HEK293 (cell line): ENCODE measurements around the gene SELENOM.
"Not testable (repeated sequence)": the region's sequence is repeated elsewhere in the genome, so short reads cannot be mapped to it uniquely, and the experiment has no call there.

Source experiments
- YY1 ChIP-seq: fragments of 450-650 bp; formaldehyde crosslinking; IDR thresholded peaks from 2 replicates; pipeline ENCODE4 v1.5.1; 2018; ENCODE audit warnings: missing biosample characterization, missing genetic modification characterization
- ZNF121 ChIP-seq: fragments of 450-650 bp; formaldehyde crosslinking; IDR thresholded peaks from 2 replicates; pipeline ENCODE4 v1.5.1; 2016; ENCODE audit warnings: missing biosample characterization, missing genetic modification characterization
- ZNF214 ChIP-seq: fragments of 450-650 bp; formaldehyde crosslinking; IDR thresholded peaks from 2 replicates; pipeline ENCODE4 v1.5.1; 2017; ENCODE audit warnings: missing biosample characterization, mild to moderate bottlenecking, missing genetic modification characterization, borderline replicate concordance
- ZNF350 ChIP-seq: fragments of 450-650 bp; formaldehyde crosslinking; IDR thresholded peaks from 2 replicates; pipeline ENCODE4 v1.5.0; 2017; ENCODE audit warnings: missing biosample characterization, mild to moderate bottlenecking, missing genetic modification characterization
- ZNF624 ChIP-seq: fragments of 450-650 bp; formaldehyde crosslinking; IDR thresholded peaks from 2 replicates; pipeline ENCODE4 v1.5.1; 2017; ENCODE audit warnings: missing biosample characterization, missing genetic modification characterization
- TF ChIP-seq, protein P1 (sequence below): fragments of 450-650 bp; formaldehyde crosslinking; IDR thresholded peaks from 2 replicates; pipeline ENCODE4 v1.5.1; 2016; ENCODE audit warnings: missing biosample characterization, missing genetic modification characterization
- TF ChIP-seq, protein P2 (sequence below): fragments of 450-650 bp; formaldehyde crosslinking; IDR thresholded peaks from 2 replicates; pipeline ENCODE4 v1.5.1; 2017; ENCODE audit warnings: missing biosample characterization, mild to moderate bottlenecking, missing genetic modification characterization, moderate library complexity

DNA sequence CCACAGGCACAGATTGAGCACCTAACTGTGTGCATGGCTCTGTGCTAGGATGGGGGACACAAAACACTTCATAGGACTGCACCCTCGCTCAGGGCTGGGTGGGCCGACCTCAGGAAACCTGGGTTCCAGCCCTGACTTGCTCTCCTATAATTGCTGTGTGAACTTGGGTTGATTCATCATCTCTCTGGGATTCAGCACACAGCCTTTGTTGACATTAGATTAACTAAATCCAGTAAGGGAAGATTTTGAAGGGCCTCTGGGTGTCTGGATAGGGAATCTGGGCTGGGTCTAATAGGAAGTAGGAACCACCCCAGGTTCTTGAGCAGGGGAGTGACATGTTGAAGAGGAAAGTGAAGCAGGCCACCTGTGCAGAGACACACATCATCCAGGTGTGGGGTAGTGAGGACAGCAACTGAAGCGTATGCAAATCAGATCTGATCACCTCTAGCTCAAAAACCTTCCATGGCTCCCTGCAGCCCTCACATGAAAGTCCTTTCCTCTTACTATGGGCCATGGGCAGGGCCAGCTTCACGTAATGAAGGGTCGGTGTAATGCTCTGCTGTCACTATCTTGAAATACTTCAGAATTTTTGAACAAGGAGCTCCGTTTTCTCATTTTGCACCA lies 37.6 kb downstream of the SELENOM start:
- not testable (repeated sequence) for TF ChIP-seq ZNF350, ZNF214, ZNF624, ZNF121, YY1 (tag by site-specific recombination)
- TF ChIP-seq, protein P1, sequence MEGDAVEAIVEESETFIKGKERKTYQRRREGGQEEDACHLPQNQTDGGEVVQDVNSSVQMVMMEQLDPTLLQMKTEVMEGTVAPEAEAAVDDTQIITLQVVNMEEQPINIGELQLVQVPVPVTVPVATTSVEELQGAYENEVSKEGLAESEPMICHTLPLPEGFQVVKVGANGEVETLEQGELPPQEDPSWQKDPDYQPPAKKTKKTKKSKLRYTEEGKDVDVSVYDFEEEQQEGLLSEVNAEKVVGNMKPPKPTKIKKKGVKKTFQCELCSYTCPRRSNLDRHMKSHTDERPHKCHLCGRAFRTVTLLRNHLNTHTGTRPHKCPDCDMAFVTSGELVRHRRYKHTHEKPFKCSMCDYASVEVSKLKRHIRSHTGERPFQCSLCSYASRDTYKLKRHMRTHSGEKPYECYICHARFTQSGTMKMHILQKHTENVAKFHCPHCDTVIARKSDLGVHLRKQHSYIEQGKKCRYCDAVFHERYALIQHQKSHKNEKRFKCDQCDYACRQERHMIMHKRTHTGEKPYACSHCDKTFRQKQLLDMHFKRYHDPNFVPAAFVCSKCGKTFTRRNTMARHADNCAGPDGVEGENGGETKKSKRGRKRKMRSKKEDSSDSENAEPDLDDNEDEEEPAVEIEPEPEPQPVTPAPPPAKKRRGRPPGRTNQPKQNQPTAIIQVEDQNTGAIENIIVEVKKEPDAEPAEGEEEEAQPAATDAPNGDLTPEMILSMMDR, result not testable (repeated sequence)
- TF ChIP-seq, protein P2, sequence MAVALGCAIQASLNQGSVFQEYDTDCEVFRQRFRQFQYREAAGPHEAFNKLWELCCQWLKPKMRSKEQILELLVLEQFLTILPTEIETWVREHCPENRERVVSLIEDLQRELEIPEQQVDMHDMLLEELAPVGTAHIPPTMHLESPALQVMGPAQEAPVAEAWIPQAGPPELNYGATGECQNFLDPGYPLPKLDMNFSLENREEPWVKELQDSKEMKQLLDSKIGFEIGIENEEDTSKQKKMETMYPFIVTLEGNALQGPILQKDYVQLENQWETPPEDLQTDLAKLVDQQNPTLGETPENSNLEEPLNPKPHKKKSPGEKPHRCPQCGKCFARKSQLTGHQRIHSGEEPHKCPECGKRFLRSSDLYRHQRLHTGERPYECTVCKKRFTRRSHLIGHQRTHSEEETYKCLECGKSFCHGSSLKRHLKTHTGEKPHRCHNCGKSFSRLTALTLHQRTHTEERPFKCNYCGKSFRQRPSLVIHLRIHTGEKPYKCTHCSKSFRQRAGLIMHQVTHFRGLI (tag by site-specific recombination), result not testable (repeated sequence)
